Stimulated activated CD8-positive, alpha-beta memory T cell treated with anti-CD3 and anti-CD28 coated beads, Interleukin-4, amount 100 ng/mL, for 1 hour (primary cell): ENCODE measurements around the gene MXD1.
"Not testable (repeated sequence)": the region's sequence is repeated elsewhere in the genome, so short reads cannot be mapped to it uniquely, and the experiment has no call there.

Source experiments
- DNase-seq, 2 donors: peaks; one replicate each; pipeline ENCODE4 v3.0.0-alpha.2; 2020; ENCODE audit warnings: low read depth in 2 of 2, low spot score in 1 of 2

The MXD1 gene

DNA sequence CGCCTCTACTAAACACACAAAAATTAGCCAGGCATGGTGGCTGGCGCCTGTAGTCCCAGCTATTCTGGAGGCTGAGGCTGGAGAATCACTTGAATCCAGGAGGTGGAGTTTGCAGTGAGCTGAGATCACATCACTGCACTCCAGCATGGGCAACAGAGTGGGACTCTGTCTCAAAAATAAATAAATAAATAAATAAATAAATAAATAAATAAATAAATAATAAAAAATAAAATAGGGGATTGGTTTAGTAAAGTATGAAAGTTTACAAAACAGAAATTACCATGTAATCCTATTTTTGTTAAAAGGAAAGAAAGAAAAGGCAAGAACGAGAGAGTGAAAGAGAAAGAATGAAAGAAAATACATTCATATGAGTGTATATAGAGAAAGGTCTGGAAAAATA is 35.8 kb downstream of the MXD1 start:
- DNase-seq, result not testable (repeated sequence)

DNA sequence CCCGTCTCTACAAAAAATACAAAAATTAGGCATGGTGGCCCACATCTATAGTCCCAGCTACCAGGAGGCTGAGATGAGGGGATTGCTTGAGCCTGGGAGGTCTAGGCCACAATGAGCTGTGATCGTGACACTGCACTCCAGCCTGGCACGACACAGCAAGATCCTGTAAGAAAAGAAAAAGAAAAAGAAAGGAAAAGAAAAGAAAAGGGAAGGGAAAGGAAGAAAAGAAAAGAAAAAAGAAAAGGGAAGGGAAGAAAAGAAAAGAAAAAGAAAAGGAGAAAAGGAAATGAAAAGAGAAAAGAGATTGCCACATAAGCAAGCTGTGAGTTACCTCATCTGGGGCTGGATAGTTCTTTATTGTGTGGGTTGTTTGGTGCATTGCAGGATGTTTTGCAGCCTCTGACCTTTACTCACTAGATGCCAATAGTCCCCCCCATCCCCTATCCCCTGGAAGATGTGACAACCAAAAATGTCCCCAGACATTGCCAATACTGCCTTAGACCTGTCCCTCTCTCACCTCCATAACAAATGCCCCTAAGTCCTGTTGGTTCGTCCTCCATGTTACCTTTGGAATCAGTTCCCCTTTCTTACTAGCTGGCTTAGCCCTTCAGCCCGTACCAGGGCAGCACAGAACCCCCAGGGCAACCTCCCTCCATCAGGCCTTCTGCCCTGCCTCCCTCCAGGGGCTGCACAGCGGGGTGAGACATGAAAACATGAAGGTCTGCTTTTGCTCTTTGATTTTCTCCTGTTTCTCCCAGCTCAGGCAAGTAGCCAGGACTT is 37.6 kb downstream of the MXD1 start:
- no peak for DNase-seq

- DNase-seq, result no peak
Measured at GRCh38 chr2:69954084-69954483, 39.2 kb downstream of the MXD1 start.

GRCh38 chr2:69955029-69955428 is 40.1 kb downstream of the MXD1 start:
- no peak for DNase-seq

DNA sequence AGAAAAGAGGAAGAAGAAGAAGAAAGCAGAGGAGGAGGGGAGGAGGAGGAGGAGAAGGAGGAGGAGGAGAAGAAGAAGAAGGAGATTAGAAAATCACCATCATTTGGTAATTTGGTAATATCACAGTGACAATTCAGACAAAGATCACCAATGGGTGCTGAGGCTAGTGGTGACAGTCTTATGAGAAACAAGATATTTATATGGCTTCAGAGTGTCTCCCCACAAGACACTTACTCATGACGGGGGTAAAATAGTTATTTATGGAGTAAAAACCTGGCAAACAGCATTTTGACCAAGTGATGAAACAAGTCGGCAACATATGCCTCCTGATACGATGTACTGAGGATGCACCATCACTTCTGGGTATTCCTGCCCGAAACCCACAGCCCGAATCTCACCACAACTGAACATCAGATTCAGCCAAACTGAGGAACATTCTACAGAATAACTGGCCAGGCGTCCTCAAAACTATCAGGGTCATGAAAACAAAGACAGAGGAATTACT is 41.6 kb downstream of the MXD1 start:
- DNase-seq, result no peak

GRCh38 chr2:69957965-69958364 is 43.1 kb downstream of the MXD1 start:
- no peak for DNase-seq

- DNase-seq, result no peak
Measured at GRCh38 chr2:69958480-69958879, 43.6 kb downstream of the MXD1 start.

DNA sequence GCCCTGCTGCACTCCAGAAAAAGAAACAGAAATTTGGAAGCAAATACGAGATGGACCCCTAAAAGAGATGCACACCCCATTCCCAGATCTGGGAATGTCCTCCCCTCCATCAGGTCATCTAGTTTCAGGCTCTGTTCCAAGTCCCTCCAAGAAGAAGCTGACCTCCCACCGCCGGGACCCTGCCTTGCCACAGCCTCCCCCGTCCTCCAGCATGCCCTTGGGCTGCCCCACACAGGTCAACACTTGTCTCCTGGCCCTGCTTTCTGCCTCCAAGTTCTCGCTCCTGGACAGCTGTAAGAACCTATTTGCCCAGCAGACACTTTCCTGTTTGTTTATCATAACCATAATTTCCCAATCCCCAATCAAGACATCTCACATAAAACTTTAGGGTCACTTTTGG is 44.5 kb downstream of the MXD1 start:
- no peak for DNase-seq

DNA sequence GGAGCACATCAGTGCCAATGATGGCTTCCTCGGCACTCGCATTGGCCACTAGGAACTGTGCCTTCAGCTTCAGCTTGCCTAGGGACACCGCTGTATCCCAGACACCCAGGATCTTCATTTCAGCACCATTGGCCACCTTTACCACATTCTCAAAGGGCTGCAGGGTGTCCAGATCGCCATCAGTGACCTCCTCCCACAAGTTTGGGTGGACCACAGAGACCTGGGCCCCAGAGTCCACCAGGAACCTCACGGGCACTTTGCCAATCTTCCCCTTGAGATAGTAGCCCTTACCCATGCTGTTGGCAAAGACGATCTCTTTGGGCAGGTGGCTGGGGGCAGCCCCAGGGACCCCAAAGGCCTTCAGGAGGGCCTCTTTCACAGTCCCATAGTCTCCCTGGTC is 45.9 kb downstream of the MXD1 start:
- DNase-seq, result no peak

DNA sequence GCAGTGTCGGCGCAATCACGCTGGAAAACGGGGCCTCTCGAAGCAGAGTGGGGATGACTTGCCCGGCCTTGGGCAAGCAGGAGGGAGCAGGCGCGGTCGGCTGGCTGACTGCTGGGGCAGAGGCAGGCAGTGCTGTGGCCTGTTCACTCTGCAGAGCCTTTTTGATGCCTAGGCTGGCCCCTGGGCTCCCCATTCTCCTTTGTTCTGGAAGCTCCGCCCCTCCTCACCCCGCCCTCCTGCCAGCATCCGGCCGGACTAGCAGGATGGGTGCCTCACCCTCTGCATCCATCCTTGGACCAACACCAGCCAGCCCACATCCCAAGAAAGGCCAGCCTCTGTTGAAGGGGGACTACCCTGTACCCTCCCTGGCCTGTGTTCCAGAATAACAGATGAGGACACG is 46.6 kb downstream of the MXD1 start, which contains the start of gene ASPRV1:
Gene ASPRV1, minus strand, starts transcription at position 136 of the 400 bp plus-strand sequence. CDS start 195 bp downstream, outside the sequence.
- DNase-seq, result no peak

- DNase-seq, result no peak
Measured at GRCh38 chr2:69962986-69963730, 48.2 kb downstream of the MXD1 start.

- DNase-seq, result no peak
Measured at GRCh38 chr2:69964353-69964841, 49.5 kb downstream of the MXD1 start.

GRCh38 chr2:69965756-69966445 is 51.0 kb downstream of the MXD1 start:
- no peak for DNase-seq

DNA sequence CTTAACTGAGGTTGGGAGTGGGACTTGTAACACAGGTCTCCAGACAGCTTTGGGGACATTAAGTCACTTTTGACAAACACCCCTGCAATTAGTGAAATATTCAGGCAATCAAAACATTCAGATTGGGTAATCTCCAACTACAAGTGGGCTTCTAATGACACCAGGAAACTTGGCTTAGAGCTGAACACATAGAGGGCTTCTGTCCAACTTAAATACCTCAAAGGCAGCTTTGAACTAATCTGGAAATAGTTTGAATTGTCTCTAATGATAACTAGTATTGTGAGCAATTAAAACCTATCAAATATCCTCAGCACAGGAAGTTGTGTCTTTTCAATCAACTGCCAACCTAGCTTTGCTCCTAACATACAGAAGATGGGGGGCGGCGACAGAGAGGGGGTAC is 51.6 kb downstream of the MXD1 start:
- no peak for DNase-seq

DNA sequence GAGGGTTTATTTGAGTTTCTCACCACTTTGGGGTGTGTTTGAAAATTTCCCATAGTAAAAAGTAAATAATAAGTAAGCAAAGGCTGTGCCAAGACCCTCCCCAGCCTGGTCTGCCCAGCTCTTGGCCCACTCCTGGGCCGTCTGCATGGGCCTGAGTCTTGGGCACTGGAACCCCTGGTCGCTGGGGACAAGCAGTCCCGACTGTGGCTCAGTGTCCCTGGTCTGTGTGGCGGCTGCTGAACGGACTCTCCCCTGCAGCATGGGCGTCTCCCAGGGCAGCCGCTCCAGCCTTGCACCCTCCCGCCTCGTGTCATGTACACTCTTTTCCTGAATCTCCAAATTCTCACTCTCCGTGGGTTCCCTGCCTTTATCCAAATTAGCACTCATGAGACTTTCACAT is 53.7 kb downstream of the MXD1 start:
- DNase-seq, result no peak

DNA sequence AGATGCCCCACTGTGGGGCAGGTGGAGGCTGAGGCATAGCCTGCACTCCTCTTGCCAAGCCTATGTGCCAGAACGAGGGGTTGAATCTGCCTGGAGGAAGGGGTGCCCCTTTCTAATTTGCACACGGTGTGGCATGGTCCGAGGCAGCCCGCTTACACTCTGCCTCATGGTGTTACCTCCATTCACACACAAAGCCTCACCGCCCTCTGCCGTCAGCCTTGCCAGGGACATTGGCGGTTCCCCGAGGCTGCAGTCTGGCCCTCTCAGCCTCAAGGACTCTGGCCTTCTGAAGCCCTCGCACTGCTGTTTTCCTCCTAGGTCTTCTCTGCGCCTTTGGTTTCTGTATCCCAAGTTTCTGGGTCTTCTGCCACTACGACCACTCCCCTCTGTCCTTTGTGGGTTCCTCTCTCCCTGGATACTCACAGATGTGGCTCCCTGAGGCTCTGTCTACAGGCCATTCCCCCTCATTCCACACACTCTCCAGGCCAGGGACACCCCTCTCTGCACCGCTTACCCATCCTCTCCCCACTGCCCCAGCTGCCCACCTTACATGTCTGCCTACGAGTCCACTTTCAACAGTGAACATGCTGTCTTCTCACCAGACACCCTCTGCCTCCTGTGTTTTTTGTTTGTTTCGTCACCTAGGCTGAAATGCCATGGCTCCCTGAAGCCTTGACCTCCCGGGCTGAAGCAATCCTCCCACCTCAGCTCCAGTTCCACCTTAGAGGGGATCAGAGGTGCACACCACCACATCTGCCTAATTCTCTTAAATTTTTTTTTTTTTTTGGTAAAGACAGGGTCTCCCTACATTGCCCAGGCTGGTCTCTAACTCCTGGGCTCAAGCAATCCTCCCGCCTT is 54.4 kb downstream of the MXD1 start:
- DNase-seq, result no peak

DNA sequence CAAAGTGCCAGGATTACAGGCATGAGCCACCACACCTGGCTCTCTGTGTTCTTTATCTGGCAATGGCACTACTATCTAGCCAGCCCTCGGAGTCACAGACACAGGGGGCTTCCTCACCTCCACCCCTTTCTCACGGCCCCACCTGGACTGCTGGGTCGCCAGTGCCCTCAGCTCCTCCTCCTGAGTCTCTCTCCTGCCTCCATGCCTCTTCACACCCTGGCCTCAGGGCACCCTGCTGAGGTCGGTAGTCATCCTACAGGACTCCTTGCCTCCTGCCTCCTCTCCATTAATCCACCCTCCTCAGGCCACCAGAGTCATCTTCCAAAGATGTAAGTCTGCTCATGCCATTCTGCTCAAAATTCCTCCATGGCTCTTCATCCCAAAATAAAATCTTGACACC is 55.1 kb downstream of the MXD1 start:
- no peak for DNase-seq

GRCh38 chr2:69972822-69973221 is 57.9 kb downstream of the MXD1 start:
- no peak for DNase-seq

- no peak for DNase-seq
Measured at GRCh38 chr2:69973335-69973735, 58.4 kb downstream of the MXD1 start.

DNA sequence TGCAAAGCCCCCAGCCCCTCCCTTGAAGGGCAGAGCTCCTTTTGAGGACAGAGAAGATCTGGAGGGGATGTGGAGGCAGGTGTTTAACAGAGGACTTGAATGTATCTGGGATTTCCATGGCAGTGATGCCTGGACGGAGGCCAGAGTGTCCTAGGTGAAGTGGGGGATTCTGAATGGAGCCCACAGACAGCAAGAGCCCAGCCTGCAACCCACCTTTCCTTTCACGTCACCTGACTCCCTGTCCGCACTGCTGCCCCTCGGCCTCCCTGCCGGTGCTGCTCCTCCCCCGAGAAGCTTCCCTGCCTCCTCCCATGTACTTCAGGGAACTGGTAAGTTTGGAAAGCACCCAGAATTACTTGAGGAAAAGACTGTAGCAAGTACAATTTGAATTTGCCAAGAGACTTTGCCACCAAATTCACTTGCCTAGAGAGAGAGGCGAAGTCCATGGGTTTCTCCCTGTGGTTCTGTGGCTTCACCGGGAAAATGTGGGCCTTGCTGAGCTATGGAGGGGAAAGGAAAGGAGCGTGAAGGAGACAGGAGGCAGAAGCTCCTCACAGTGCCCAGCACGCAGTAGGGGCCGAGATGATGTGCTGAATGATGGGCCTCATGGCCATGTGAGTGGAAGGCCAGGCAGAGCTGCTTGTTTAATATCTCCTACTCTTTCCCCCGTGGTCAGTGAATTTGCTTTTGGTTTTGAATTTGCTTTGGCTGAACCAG is 60.4 kb downstream of the MXD1 start:
- DNase-seq, result no peak
